OCI-M2 (cell line): ENCODE measurements around the gene WDR93.
A peak's percentile ranks its signal among the peaks of the same experiment; 100 is the strongest.

Experiments
- DNase-seq: peaks from one replicate; lab custom pipeline; 2025; ENCODE audit not compliant: unreplicated experiment; lab: John Stamatoyannopoulos, UW

WDR93 gene

DNA sequence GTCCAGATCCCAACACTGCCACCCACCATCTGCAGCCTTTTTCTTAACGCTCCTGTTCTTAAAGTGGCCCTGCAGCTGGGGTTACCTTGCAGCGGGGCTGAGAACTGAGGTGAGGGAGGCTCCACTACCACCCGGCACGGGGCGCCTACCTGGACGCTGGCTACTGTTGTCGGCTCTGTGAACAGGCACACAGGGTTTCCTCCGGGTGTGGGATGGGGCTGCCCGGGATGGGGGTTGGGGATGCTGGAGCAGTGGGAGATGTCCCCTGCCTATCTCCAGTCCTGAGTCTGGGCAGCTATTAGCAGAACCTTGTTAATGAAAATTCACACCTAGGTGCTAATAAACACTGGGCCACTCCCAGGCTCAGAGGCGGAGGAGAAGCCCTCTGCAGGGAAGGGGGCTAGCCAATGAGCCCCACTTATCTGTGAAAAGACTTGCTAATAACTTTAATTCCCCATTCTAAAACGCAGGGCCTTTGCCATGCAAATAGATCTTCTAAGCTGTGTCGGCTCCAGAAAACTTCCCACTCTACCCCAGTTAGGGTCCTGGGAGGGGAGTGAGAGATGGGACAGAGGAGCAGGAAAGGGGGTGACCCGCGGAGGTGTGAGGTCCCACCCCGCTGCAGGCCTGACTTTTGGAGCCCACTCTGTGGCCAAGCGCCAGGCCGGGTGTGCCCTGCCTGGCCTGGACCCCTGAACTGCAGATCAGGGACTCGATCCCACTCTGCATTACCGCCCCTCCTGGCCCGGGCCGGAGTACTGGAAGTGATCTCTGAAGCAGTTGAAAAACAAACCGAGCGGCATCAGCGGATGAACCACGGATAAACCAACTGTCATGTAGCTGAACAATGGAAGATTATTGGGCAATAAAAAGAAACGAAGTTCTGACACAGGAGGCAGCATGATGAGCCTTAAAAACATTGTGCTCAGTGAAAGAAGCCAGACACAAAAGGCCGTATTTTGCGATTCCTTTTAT is 57.4 kb downstream of the WDR93 start:
- DNase-seq, result no peak

DNA sequence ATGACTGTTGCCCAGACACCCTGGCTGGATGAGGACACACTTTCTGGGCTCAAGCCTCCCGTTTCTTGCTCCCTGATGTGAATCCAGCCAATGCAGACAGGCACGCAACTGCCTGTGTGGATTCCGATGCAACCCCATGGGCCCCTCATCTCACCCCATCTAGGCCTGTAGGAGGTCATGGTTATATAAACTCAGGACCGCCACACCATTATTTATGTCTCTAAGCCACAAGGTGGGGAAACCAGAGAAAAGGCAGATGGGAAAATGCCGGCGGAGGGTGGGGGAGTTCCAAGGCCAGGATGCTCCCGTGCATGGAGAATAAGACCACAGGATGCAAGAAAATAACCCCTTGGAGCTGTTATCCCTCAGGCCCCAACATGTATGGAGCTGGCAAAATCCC is 58.4 kb downstream of the WDR93 start:
- no peak for DNase-seq

DNA sequence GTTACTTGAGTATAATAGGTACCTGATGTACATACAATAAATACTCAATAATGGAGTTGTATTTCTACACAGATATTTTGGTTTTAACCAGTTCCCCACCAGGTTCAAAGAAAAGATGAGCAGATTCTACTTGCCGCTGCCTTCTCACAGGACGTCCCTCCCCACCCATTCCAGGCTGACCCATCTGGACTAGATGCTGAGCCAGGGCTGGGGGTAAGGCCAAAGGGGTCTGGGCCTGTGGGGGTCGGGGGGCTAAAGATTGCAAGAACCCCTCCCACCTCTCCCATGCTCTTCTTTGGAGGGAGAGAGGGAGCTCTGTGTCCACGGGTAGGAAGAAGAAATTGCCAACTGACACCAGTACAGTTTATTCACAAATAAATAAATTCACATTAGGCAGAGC is 58.9 kb downstream of the WDR93 start:
- no peak for DNase-seq

DNA sequence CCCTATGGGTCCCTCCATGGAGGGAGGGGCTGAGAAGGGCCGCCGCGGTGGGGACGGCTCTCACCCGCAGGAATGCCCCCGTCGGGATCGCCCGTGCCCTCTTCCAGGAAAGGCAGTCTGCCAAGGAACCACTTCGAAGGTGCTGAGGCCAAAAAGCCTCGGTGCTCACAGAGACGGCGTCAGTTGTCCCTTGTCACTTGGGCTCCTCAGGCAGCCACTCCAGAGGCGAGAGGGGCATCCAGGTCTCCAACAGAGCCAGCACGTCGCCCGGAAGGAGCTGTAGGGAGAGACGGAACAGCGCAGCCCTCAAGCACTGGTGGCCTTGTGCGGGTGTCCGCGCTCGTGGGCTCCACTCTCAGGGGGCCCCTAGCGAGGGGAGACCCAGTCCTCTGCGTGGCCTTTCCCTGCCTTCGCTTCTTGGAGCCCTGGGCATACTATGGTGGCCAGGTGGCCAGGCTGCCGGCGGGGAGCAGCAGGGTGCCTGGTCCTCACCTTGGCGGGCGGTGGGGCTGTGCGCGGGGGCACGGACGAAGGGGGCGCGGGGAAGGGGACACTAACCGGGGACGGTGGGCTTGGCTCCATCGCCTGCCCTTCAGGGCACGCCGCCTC is 59.4 kb downstream of the WDR93 start:
- no peak for DNase-seq

DNA sequence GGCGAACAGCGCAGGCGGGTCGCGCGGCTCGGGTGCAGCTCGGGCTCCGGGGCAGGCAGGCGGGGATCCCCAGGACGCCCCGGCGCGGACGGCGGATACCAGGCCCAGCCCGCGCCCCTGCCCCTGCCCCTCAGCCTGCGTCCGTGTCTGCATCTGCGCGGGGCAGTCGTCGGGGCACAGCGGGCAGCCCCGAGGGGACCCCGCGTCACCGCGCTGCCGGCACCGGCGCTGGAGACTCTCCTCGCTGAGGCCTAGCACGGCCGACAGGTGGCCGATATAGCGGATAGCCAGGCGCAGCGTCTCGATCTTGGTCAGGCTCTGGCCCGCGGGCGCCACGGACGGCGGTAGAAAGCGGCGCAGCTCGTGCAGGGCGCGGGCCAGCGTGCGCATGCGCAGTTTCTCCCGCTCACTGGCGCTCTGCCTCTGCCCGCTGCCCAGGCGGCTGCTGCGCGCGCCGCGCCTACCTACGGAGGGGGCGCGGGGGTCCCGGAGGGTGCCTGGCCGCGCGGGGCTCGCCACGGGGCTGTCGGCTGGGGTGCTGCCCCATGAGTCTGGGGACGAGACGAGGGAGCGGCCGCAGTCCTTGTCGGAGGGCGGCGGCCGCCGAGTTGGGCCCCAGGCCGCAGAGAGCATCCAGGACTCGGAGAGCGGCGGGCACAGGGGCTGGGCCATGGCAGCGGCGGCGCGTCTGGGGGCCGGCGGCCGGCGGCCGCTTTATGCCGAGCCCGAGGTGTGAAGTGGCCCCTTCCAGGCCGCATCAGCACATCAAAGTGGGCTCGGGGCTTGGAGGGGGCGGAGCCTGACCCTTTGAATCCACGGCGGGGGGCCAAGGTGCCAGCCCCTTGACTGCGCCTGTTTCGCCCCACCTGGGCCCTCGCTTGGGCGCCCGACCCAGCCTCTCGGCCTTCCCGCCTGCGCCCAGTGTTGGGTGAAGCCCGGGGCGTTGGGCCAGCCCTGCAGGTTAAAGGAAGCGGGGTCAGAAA is 60.2 kb downstream of the WDR93 start, which contains the start of gene MESP1:
Gene MESP1 (minus strand): TSS at position 690 of the 983 bp plus-strand sequence. CDS start 18 bp downstream, at position 672.
- DNase-seq, result peak; percentile 16

DNA sequence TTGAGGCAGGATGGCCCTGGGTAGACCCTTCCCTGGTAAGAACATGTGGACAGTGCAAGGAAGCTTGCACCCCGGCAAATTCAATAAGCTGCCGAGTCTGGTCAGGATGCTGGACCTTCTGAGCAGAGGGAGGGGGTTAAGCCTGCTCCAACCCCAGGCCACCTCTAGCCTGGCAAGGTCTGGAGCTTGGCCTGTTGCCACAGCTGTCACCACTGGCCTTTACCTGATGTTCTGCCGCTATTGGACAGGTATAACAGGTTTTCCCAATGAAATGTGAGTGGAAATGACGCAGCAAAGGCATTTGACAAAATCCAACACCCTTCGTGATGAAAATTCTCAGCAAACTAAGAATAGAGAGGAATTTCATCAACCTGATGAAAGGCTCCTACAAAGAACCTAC is 61.1 kb downstream of the WDR93 start:
- no peak for DNase-seq

DNA sequence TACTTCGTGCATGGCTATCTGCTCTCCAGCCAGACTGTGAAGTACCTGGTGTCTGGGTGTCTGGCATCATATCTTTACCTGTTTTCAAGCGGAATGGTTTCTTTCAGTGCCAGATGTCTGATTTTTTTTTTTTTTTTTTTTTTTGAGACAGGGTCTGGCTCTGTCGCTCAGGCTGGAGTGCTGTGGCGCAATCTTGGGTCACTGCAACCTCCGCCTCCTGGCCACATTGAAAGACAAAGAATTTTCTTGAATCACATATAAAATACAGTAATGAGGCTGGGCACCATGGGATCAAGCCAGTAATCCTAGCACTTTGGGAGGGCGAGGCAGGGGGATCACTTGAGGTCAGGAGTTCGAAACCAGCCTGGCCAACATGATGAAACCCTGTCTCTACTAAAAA is 63.2 kb downstream of the WDR93 start:
- no peak for DNase-seq

DNA sequence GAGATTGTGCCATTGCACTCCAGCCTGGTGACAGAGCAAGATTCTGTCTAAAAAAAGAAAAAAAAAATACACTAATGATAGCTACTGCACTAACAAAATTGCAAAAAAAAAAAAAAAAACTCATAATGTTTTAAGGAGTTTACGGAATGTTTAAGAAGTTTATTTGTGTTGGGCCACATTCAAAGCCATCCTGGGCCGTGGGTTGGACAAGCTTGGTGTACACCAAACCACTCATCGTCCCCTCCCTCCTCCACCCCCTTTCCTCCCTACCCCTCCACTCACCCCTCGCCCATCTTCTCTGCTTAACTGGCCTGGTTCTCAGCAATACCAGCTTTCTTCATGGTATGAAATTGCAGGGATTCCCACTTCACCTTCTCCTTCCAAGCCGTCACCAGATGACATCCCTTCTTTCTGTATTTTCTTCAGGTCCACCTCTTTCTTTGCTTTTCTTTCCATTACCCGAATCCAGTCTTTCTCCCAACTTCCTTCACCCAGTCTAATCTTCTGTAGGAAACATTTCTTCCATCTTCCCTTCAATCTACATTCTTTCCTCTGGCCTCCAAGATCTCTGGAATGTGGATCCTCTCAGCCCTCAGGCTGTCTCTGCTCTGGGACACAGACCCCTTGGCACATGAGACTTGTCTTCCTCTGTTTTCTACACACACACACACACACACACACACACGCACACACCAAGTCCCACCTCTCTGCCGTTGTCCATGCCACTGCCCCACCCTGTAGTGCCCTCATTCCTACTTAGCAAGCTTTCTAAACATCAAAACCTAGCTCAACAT is 63.9 kb downstream of the WDR93 start:
- no peak for DNase-seq

DNA sequence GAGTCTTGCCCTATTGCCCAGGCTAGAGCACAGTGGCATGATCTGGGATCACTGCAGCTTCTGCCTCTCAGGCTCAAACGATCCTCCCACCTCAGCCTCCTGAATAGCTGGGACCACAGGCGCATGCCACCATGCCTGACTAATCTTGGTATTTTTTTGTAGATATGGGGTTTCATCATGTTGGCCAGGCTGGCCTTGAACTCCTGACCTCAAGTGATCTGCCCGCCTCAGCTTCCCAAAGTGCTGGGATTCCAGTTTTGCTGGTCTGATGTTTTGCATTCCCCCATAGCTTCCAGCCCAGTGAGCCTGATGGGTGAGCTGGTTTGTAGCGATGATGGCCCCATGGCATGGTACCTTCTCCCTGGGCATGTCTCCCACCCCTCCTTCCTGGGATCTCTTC is 65.1 kb downstream of the WDR93 start:
- no peak for DNase-seq

DNA sequence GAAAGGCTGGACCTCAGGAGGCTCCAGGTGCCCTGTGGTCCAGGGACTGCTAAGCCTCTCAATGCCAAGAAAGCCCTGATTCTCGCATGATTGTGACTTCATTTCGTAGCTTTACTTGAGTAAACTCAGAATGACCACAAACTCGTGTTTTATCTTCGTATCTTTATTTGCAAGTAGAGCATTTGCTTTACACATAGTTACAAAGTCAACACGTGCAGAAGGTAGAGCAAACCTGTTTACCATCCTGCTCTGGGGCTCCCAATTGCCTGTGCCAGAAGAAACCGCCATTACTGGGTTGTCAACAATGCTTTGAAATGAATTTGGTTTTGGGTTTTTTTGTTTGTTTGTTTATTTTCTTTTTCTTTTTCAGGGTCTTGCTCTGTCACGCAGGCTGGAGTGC is 66.3 kb downstream of the WDR93 start:
- DNase-seq, result no peak

DNA sequence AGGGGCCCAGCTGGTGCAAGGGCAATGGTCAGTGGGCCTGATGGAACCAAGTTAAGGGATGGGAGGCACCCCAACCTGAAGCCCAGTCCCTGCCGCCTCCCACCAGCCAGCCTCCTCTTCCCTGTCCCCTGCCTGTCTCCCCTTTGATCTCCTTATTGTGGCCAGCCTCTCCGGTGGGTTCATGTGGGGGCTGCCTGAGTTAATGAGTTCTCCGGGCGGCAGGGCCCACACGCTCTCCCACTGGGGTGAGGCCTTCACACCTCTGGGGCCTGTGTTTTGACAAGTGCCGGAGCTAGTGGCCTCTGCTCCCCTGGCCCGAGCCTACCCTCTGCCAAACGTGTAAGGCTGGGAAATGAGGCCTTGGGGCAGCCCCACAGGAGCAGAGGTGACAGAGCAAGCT is 67.7 kb downstream of the WDR93 start:
- no peak for DNase-seq

DNA sequence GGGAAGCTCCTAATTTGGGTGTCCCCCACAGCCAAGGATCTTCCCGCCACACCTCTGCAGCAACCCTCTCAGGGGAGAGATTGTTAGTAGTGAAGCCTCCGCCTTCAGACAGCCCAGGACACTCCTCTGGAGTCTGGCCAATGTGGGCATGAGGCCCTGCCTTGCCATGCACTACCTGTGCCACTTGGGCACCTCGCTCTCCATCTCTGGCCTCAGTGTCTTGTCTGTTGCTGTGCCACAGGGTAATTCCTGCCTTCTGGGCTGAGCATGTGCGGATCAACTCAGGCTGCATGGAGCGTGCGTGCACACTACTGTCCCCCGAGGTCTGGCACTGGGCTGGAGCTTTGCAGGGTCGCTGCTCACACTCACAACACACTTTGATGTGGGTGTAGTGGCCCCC is 68.4 kb downstream of the WDR93 start:
- no peak for DNase-seq

DNA sequence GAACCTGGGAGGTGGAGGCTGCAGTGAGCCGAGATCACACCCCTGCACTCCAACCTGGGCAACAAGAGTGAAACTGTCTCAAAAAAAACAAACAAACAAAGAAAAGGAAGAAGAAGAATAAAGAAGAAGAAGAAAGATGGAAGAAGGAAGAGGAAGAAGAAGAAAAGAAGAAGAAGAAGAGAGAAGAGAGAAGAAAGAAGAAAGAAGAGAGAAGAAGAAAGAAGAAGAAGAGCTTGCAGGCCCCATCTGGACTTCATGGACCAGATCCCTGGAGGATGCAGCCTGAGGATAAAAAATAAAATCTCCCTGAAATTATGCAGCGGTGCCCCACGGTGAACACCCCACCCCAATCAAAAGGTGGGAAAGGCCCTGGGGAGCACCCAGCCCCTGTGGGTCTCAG is 69.2 kb downstream of the WDR93 start:
- no peak for DNase-seq

DNA sequence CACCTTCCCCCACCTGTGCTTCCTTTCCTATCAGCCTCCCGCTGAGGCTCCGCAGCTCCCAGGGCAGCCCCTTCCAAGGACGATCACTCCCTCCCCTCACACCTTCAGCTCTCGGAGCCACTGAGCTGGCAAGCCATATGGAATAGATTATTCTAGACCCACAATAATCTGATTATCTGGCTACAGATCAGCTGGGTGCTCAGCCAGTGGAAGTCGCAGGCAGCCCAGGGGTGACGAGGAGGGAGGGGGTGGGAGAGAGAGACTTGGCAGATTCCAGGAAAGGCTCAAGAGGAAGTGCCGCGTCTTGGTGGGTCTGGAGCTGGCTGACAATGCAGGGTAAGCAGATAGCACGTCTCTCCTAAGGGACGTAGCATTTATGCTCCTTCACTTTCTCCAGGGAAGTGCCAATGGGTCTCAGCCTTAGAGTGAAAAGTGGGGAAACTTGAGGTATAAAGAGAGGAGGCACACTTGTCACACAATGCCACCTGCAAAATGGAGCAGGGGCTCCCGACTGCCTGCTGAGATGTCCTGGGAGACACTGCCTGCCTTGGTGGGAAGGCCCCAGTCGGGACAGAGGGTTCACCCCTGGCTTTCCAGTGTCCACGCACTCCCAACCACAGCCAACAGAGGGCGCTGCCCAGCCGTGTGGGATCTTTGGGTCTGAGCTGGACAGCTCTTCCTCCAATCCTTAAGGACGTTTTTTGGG is 69.8 kb downstream of the WDR93 start:
- peak; percentile 79 for DNase-seq

DNA sequence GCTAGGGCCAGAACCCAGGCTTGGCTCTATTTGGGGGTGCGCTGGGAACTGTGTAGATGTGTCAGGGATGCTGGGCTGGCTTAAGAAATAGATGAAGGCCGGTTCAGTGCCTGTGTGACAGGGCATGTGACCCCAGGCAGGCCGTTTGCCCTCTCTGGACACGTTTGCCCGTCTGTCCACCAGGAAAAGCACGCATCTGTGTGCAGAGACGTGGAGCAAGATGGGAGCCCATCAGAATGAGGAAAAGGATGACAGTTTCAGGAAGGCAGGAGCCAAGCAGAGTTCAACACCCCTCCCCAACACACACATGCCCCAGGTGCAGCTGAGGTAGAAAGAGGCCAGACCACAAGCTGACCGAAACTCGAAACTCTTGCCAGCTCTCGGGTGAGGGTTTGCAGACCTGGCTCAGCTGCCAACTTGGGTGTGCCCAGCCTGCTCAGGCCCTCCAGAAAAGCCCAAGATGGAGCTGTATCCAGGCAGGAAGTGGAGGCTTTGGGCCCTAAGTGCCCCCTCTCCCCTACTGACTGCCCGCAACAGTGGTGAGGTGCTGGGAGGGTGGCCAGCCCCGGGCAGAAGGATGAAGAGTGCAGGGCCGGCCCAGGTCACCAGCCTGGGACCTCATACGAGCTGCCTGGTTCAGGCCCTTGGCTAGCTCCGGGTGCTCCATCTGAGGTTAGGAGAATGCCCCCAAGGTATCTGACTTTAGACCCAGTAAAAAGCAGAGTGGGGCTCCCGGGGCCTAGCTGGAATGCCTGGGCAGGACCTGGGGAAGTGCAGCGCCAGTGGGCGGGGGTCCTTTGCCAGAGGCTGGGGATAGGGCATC is 70.6 kb downstream of the WDR93 start:
- DNase-seq, result no peak

DNA sequence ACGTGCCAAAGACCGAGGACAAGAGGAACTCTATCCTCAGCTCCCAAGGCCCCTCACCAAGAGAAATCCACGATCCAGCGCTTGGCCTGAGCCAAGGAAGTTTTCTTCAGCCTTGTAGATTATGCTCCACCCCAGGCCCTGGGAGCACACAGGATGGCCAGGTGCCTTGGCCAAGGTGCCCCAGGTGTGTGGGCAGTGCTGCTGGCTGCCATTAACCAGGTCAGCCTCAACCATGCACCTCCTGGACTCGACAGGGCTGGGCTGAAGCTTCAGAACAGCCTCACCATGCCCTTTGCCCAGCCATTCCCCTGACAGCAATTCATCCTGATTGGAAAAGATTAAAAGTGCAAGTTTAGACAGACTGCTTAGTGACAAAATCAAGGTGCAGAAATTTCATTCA is 71.3 kb downstream of the WDR93 start:
- no peak for DNase-seq

DNA sequence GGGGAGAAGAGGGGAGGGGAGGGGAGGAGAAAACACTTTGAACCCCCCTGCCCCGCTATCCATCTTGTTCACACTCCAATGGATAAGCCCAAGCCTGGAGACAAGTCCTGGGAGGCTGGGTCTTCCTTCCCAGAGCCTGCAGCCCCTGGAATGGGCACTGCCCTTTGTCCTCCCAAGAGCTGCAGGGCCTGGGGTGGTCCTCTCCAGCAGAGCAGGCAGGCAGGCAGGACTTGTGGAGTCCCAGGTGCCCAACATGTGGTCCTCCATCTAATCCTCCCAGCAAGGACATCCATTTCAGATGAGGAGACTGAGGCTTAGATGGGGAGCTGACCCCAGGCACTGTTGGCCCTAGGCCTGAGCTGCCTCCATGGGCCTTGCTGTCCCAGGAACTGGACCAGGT is 75.1 kb downstream of the WDR93 start:
- DNase-seq, result no peak

DNA sequence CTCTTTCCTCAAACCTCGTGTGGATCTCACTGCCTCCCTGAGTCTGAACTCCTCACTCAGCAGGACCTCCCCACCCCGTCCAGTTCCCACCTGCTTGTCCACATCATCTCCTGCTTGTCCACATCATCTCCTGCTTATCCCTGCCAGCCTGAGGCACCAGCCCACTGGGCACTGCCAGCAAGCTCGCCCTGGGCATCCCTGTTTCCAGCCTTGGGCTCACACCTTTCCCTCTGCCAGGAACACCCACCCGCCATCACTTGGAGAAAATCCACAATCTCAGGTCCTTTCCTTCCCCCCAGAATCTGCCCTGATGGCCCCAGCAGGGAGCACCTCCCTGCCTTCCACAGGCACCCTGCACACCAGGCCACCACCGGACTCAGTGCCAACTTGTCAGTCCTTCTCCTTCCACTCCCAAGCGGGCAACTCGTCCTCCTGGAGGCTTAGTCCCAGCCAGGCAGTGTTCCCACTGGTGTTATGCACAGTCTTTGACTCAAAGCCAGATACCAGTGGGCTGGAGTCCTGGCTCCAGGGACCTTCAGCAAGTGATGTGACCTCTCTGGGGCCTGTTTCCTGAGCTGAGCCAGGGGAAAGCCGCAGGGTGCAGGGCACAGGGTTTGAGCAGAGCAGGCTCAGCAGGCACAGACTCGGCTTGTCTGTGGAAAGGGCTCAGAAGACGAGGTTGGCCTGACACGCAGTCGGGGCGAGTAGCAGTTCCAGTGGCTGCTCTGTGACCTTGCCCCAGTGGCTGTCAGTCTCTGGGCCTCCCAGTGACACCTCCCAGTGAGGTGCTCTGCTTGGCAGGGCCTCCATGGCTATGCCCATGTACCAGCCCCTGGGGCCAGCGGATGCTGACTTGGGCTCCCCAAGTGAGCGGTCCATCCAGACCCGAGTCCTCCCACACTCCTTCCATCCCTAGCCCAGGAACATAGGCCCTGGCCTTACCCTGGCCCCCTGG is 76.0 kb downstream of the WDR93 start:
- no peak for DNase-seq
